MM.1S (cell line): Measurements from ENCODE around the gene MYH11.

ENCODE experiments used
- CTCF ChIP-seq: fragments of 300-600 bp; sonication (generic); IDR thresholded peaks from 2 replicates; pipeline ENCODE4 v1.5.1; 2016; ENCODE audit warnings: antibody characterized with exemption, low read length, mixed read lengths
- EZH2 ChIP-seq: fragments of 300-600 bp; sonication (generic); optimal IDR thresholded peaks from 2 replicates; pipeline ENCODE3; 2017; ENCODE audit warnings: low read depth, mild to moderate bottlenecking, antibody characterized with exemption, low read length, mixed read lengths

GRCh38 chr16:15849209-15849981 is 7.4 kb downstream of the MYH11 start:
- no peak for TF ChIP-seq CTCF
- TF ChIP-seq EZH2, result no peak
